HG03135 (cell line): ENCODE measurements around the gene TRAF3.
"Not testable (repeated sequence)": the region's sequence is repeated elsewhere in the genome, so short reads cannot be mapped to it uniquely, and the experiment has no call there.

Source experiments
- ATAC-seq: cut with Tn5 transposase; IDR thresholded peaks from one replicate; pipeline ENCODE4 v1.9.1; 2021; ENCODE audit warnings: mild to moderate bottlenecking, moderate library complexity; ENCODE audit not compliant: unreplicated experiment

TRAF3 gene

GRCh38 chr14:102826161-102826560 lies 48.9 kb downstream of the TRAF3 start:
- no peak for ATAC-seq

GRCh38 chr14:102826751-102827675 lies 49.8 kb downstream of the TRAF3 start:
- ATAC-seq: no peak

- ATAC-seq: no peak
Measured at GRCh38 chr14:102827716-102828115, 50.5 kb downstream of the TRAF3 start.

- ATAC-seq: no peak
Measured at GRCh38 chr14:102828151-102828550, 50.9 kb downstream of the TRAF3 start.

GRCh38 chr14:102829016-102829548 lies 51.8 kb downstream of the TRAF3 start:
- ATAC-seq: no peak

GRCh38 chr14:102830474-102831045 lies 53.3 kb downstream of the TRAF3 start:
- no peak for ATAC-seq

GRCh38 chr14:102831163-102831804 lies 54.0 kb downstream of the TRAF3 start:
- no peak for ATAC-seq

GRCh38 chr14:102833341-102833740 lies 56.1 kb downstream of the TRAF3 start:
- ATAC-seq: no peak

GRCh38 chr14:102833991-102834390 lies 56.7 kb downstream of the TRAF3 start:
- ATAC-seq: no peak

GRCh38 chr14:102835959-102836358 lies 58.7 kb downstream of the TRAF3 start:
- ATAC-seq: no peak

- not testable (repeated sequence) for ATAC-seq
Measured at GRCh38 chr14:102837120-102837519, 59.9 kb downstream of the TRAF3 start.

- no peak for ATAC-seq
Measured at GRCh38 chr14:102838501-102838900, 61.3 kb downstream of the TRAF3 start.

- ATAC-seq: no peak
Measured at GRCh38 chr14:102840115-102840514, 62.9 kb downstream of the TRAF3 start.

GRCh38 chr14:102840771-102841528 lies 63.7 kb downstream of the TRAF3 start:
- no peak for ATAC-seq

GRCh38 chr14:102848830-102849525 lies 71.7 kb downstream of the TRAF3 start:
- no peak for ATAC-seq

- no peak for ATAC-seq
Measured at GRCh38 chr14:102849526-102850379, 72.5 kb downstream of the TRAF3 start.

- ATAC-seq: no peak
Measured at GRCh38 chr14:102853648-102854047, 76.4 kb downstream of the TRAF3 start.

GRCh38 chr14:102854091-102854703 lies 76.9 kb downstream of the TRAF3 start:
- ATAC-seq: no peak

GRCh38 chr14:102856179-102856578 lies 78.9 kb downstream of the TRAF3 start:
- ATAC-seq: no peak
